ENCODE results near the gene CELSR2.
"Not testable (repeated sequence)": the region's sequence is repeated elsewhere in the genome, so short reads cannot be mapped to it uniquely, and the experiment has no call there.

Gene CELSR2

DNA sequence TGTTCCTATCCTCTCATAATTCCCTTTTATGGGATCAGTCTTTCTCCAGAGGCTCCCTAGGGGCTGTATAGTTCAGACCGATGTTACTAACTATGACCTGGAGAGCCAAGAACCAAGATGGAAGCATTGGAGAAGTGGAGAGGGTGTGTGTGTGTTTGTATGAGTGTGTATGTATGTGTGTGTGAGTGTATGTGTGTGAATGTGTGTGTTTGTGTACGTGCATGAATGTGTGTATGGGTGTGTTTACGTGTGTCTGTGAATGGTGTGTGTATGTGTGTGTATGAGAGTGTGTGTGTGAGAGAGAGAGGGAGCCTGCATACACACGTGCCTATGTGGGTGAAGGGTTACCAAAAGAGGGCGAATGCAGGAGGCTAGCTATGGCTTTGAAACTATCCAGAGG, 52.5 kb downstream of the CELSR2 start:
- no peak for DNase-seq (ENCODE audit: low read depth in 2 of 2)

DNA sequence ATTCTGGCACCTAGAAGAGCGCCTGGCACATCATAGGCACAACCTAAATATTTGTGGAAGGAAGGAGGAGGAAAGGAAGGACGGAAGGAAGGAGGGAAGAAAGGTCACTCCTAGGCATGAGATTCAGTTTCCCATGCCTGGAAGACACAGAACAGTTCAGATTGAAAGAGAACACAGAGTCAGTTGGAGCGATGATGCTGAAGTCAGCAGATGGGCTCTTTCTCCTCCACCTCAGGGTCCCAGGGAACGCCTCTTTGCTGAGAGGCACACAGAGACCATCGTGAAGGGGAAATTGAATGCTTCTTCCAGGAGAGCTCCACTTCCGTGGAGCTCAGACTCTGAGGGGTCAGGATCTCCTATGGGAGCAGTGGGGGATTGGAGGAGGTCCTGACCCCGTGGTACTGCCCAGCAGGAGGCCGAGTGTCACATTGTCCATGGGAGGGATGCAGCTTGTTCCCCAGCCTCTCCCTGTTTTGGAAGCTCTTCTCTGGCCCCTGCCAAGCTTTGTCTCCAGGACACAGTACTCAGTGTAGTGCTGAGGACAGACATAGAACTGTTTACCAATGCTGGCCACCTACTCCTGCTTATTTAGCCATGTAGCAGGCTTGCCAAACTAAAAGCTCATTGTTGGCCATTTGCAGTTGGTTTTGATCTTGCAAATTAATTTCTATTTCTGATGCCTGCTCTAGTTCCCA, 55.0 kb downstream of the CELSR2 start:
- no peak for DNase-seq (ENCODE audit: low read depth in 2 of 2)

DNA sequence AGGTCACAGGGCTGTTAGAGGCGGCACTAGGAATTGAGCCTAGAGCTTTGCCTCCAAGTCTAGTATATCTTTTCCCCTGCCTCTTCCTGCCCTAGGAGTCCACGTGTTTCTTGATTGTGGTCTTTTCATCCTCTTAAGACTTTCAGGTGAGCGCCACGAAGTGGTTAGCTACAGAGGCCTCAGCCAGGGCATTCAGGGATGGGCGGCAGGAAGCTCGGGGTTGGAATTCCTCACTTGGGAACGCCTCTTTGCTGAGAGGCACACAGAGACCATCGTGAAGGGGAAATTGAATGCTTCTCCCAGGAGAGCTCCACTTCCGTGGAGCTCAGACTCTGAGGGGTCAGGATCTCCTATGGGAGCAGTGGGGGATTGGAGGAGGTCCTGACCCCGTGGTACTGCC, 56.7 kb downstream of the CELSR2 start:
- not testable (repeated sequence) for DNase-seq (ENCODE audit: low read depth in 2 of 2)

DNA sequence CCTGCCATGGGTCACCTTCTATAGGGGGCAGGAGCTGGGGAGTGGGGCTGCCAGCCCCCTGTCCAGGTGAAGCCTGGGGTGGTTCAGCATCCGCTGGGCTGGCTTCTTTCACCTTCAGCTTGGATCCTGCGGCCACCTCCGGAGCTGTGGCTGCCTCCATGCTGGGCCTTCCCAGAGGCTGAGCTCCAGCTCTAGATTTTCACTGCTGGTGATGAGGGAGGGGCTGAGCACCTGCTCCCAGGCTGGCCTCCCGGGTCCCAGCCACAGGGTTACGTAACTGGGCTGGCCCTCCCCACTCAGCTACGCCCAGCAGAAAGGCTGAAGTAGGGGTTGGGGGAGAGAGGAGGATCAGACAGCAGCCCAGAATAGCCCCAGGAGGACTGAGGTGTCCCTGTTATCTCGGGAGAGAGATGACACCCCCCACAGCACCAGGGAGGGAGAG, 57.5 kb downstream of the CELSR2 start, which contains the start of gene MYBPHL:
Gene MYBPHL, minus strand, starts transcription at position 180 of the 442 bp plus-strand sequence. Its CDS starts 20 bp downstream, at position 160.
- no peak for DNase-seq (ENCODE audit: low read depth in 2 of 2)

DNA sequence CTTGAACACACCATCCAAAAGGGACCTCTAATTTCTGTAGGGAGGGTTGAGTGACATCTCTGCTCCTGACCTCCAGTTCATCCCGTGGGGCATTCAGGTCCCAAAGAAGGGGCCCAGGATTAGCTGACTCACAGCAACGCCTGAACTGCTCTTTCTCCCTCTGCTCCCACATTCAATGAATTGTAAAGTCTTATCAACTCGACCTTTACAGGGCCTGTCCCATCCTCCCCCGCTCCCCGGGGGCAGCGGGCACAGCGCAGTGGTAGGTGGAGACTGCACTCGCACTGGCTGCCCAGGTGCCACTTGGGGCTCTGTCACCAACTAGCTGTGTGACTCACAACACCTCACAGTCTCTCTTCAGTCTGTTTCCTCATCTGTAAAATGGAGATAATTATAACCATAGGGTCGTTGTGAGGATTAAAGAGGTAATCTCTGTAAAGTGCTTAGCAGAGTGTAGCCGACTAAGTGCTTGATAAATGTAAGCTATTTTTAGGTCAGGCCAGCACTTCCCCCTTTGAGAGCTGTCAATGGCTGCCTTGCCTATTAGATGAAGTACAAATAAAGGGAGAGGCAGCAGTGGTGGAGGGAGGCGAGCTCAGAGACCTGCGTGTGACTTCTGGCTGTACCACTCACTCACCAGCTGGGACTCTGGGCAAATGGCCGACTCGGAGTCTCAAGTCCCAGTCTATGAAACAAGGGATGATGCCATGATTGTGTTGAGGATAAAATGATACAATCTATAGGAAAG, 58.1 kb downstream of the CELSR2 start:
- DNase-seq (ENCODE audit: low read depth in 2 of 2), result no peak

DNA sequence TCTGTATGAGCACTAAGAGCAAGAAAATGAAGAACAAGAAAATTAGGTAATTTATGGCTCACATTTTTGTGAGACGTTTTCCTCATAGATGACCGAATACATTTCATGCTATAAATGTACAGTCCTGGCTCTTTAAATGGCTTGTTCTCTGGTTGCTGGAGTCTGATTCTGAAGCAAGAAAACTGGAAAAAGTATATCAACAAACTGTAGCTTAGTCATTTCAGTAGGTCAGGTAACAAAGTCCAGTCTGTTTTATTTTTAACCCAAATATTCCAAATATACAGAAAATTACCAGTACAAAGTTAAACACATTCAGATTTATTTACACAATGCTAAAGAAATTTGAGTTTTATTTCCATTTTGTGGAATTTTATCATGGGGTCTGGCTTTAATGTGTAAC, 60.0 kb downstream of the CELSR2 start:
- DNase-seq (ENCODE audit: low read depth in 2 of 2), result no peak

DNA sequence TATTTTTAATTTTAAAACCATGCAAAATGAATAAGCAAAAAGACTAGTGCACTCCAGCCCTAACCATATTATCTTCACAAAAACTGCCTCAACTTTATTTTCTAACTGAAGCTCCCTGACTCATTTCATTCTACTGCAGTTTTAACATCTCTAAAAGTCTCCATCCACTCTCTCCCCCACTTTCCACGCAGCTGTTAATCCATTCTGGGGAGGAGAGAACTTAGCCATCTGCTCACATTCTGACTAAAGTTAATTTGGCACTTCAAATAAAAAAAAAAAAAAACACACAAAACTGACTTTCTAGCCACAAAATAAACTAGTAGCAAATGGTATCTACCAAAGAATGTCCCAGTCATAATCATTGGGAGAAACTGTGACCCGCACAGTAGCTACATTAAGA, 62.9 kb downstream of the CELSR2 start:
- no peak for DNase-seq (ENCODE audit: low read depth in 2 of 2)

DNA sequence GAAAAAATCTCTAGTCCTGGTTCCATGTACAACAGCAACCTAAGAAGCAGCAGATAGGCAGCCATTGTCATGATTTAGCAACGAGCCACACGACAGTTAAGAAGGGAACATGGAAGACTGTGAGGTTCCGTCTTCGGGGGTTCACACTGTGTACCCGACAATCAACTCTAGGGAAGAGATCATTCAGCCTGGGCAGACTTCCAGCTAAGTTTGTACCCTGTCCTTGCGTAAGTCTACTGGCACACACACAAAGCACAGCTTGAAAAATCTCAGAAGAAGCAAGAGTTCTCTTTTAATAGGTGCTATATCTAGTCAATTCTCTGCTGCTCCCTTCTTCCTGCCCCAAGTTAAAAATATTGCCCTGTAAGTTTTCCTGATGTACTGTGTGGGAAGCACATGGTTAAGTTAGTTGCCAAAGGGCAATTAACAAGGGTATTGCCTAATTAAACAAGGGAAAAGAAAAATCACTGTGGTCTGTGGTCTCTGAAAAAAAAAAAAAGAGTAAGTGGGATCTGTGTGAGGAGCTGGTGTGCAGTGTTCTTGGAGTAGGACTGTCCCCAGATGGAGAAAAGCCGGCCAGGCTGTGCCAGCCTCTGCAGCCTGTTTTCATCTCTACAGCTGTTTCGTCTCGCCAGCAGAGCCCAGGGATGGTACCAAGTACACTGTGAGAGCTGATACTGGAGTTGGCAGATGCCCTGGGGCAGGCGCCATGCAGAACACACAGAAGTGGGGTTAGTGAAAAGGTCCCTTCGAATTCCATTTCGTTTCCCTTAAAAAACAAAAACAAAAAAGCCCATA, 63.8 kb downstream of the CELSR2 start:
- no peak for DNase-seq (ENCODE audit: low read depth in 2 of 2)

DNA sequence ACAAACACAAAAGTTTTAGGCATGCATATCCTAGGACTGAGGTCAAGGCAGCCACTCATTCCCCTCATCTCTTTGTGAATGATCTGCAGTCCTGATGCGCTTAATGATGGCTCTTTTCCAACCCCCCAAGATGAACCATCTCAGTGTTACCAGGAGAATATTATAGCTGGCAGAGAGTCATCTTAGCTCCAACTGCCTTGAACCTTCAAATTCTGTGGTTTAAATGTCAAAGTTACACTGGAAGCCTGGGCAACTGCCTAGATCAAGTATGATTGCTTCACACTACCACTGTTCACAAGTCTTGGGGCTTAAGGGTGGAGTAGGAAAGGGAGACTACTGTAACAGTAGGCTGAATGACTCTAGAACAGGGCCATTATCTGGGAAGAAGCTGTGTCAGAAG, 65.5 kb downstream of the CELSR2 start:
- DNase-seq (ENCODE audit: low read depth in 2 of 2), result no peak

DNA sequence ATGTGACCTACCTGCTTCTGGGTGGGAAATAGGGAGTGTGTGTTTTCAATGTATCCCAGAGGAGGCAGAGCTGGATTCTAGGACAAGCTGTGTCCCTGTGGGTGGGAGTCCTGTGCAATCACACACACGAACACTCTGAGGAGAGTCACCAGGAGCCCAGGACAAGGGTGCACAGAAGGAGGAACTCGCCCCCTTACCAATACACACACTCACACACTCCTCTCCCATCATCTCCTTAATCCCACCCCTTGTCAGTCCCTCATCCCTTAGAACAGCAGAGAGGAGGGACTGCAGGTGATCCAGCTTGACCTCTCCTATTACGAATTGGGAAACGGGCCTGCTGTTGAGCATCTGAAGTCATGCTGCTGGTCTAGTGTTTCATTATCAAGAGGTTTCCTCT, 65.9 kb downstream of the CELSR2 start:
- DNase-seq (ENCODE audit: low read depth in 2 of 2), result no peak

DNA sequence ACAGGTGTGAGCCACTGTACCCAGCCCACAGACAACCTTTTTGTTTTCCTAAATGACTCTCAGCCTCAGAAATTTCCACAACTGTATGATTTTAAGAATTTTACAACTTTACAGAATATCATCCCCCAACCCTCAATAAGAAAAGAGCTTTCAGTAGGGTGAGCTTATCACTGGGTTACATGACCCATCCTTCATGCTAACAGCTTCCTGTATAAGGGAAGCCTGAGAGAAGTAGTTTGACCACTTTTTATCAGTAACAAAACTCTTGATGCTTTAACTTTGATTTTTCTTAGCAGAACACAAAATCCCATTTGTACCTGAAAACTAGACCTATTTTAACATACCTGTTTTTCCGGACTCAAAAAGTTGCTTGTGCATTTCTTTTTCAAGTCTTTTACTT, 67.2 kb downstream of the CELSR2 start:
- DNase-seq (ENCODE audit: low read depth in 2 of 2), result no peak

DNA sequence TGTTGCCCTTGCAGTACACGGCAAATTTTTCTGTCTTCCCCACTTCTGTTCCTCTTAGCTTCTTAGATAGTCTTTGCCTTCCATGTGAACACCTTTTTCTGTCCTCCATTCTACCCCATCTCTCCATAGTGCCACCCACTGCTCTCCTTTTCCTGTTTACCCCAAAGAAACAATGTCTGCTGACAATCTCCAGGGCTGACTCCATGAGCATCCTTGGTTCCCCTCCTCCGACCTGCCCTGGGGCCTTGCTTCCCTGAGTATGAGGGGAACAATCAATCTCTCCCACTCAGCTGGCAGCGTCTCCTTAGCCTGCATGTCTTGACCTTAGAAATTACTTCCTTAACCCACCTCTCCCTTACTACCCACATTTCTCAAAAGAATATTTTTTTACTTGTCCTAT, 69.8 kb downstream of the CELSR2 start:
- DNase-seq (ENCODE audit: low read depth in 2 of 2), result no peak

DNA sequence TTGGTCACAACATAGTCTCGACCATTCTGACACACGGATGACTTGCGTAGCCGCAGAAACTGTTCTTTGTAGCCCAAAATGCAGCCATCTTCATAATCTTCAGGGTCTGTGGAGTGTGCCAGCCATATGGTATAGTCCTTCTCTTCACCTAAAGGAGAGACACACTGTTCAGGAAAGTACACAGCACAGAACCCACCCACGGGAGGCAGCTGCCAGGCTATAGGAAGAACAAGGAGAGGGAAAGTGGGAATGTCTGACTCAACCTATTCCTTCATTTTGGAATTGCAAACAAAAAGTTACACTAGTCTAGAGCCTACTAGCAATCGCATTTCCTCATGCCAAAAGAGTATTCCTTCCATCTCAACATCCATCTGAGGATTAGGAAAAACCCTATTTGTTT, 73.6 kb downstream of the CELSR2 start:
- DNase-seq (ENCODE audit: low read depth in 2 of 2), result no peak

All from stimulated activated CD4-positive, alpha-beta T cell treated with anti-CD3 and anti-CD28 coated beads, Interleukin-1b, Interleukin-23, amount 100 ng/mL, for 1 hour (primary cell).